Heart left ventricle (tissue), 13 donors: ENCODE measurements around the gene PPP2R5B.

Experiments used
- POLR2A ChIP-seq, 2 donors: fragments of 450-650 bp; IDR thresholded peaks; one replicate each; pipeline ENCODE4 v1.6.1; 2017; ENCODE audit warnings: antibody characterized with exemption in 2 of 2, mild to moderate bottlenecking in 2 of 2, moderate library complexity in 2 of 2
- TF ChIP-seq, protein P1 (sequence below), 12 donors: fragments of 200-600 bp; sonication (generic) in 4 of 12; IDR thresholded peaks; one replicate each; pipeline versions ENCODE4 v1.5.0 to v1.8.0; 2018 to 2022; ENCODE audit warnings: antibody characterized with exemption in 12 of 12, mild to moderate bottlenecking in 5 of 12
- donor health status: ischemic (EF 13 %, LVEDD 7.1; RV severe dilation, severe dysfunction).
- donor health status: DM: no; HTN: yes; CAD: no.
- donor health status: DM: no; HTN: no; CAD: no.
- donor health status: ischemic (EF 25% LVEDD 6.9; RV normal size, moderate dysfunction).
- donor health status: ischemic (EF 25% LVEDD 5.7; RV mildly dilated, moderate dysfunction).
- donor health status: ischemic (EF 35%, LVEDD 5.7; RV mildly dilated, moderate dysfunction).
- donor health status: nonischemic (EF 11% LVEDD 7.7; RV severe dilation, severe dysfunction).
- donor health status: DM: yes; HTN: yes; CAD: no.
- donor health status: PGD.
- donor health status: ischemic (EF 29% LVEDD 5.4; RV normal size, mild dysfunction).
- donor health status: nonischemic (EF 23%, LVEDD 6.1; RV moderate dilation, normal function).

DNA sequence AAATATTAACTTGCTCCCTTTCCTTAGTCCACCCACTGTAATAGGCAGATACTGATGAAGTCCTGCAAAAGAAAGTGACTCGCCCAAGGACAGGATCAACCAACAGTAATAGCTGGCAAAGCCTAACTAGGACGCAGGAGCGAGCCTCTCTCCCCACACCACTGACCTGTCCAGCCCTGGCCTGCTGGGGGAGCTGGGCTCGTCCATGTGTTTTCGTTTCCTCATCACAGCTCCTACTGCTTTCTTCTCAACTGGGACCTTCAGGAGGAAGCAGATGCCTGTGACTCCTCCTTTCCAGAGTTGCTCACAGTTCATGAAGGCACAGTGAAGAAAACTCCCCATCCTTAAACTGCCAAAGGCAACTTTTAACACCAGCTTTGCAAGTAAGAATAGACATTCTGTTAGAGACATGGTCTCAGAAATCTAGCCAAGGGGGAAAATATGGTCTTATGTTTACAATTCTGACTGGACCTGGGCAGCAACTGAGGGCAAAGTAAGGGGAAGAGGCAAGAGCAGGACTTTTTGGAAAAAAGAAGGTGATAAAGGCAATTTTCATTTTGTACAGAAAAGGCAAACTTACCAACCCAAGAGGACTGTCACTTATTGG, 22.8 kb downstream of the PPP2R5B start:
- TF ChIP-seq, protein P1, sequence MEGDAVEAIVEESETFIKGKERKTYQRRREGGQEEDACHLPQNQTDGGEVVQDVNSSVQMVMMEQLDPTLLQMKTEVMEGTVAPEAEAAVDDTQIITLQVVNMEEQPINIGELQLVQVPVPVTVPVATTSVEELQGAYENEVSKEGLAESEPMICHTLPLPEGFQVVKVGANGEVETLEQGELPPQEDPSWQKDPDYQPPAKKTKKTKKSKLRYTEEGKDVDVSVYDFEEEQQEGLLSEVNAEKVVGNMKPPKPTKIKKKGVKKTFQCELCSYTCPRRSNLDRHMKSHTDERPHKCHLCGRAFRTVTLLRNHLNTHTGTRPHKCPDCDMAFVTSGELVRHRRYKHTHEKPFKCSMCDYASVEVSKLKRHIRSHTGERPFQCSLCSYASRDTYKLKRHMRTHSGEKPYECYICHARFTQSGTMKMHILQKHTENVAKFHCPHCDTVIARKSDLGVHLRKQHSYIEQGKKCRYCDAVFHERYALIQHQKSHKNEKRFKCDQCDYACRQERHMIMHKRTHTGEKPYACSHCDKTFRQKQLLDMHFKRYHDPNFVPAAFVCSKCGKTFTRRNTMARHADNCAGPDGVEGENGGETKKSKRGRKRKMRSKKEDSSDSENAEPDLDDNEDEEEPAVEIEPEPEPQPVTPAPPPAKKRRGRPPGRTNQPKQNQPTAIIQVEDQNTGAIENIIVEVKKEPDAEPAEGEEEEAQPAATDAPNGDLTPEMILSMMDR (IDR thresholded peaks at IDR 0.05), result peak in 3 of 12 donors; percentile 16 to 22 (median 18)
- no peak for TF ChIP-seq POLR2A (IDR thresholded peaks at IDR 0.05)
